ENCODE measurements around the gene INSIG1.

Gene INSIG1

DNA sequence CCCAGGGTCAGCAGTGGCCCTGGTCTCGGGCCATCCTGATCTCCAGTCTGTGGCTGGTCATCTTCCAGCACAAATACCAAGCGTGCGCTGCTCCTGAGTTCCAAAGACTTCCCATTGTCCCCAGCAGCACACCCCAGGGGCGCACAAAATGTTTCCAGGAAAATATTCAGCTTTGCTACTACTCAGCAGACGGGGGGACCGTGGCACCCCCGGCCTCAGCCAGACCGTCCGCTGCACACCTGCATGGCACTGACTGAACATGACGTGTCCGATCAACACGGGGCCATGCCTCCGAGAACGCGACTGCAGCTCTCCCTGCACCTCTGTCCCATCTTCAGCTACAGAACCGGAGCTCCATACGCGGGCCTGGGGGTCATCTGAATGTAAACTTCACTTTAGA lies 9.6 kb upstream of the INSIG1 start:
- Histone ChIP-seq H3K4me2 (ENCODE audit: low read depth, low read length) (no peak overlapping the region), H3K9ac (ENCODE audit: low read length) (no peak overlapping the region), H3K9me2 (replicated peaks; ENCODE audit: insufficient read depth, low read length) (no peaks in the 10 kb centered on the region), H4K20me1 (ENCODE audit: insufficient read depth, low read length) (no peaks in the 10 kb centered on the region), H3K4me3 (ENCODE audit: low read length) (no peak overlapping the region), H3F3A (ENCODE audit: insufficient read depth, low read length) (no peaks in the 10 kb centered on the region), H2AFZ (ENCODE audit: low read length) (no peak overlapping the region), H3K79me2 (ENCODE audit: low read length) (no peaks in the 10 kb centered on the region), H3K27ac (ENCODE audit: low read length) (no peak overlapping the region), H3K9me3 (replicated peaks; ENCODE audit: insufficient read depth, low read length) (no peaks in the 10 kb centered on the region), H3K27me3 (replicated peaks; ENCODE audit: insufficient read depth, low read length) (peaks cover 24% of the 10 kb centered on the region; the same call in 1 of the 2 replicates), H3K4me1 (ENCODE audit: low read length) (no peaks in the 10 kb centered on the region), H3K36me3 (replicated peaks; ENCODE audit: insufficient read depth, low read length) (no peaks in the 10 kb centered on the region)
- TF ChIP-seq EZH2 (optimal IDR thresholded peaks at IDR 0.05; ENCODE audit: low read depth, low read length) (no peak), EZH2phosphoT487 (IDR thresholded peaks at IDR 0.05; ENCODE audit: low read length) (no peak)
- DNase-seq = no peak

DNA sequence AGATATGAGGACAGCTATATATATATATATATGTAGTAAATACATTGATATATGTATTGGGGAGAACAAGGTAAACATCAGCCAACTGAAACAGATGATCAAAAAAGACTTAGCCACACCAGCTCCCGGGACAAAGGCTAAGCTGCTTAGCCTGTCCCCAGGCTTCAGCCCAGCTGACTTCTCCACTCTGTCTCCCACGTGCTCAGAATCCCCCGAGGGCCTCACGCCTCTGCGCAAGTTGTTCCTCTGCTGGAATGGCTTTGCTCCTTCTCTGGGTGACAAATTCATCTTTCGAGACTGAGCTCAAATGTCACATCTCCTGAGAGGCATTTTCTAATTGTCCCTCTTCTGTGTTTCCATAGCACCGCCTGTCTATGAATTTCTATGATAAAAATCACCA lies 8.6 kb upstream of the INSIG1 start:
- no peak overlapping the region for H2AFZ ChIP-seq (ENCODE audit: low read length)
- no peaks in the 10 kb centered on the region for H4K20me1 ChIP-seq (ENCODE audit: insufficient read depth, low read length)
- no peaks in the 10 kb centered on the region for H3K79me2 ChIP-seq (ENCODE audit: low read length)
- peaks cover 24% of the 10 kb centered on the region; the same call in 1 of the 2 replicates for H3K27me3 ChIP-seq (replicated peaks; ENCODE audit: insufficient read depth, low read length)
- TF ChIP-seq EZH2phosphoT487 (IDR thresholded peaks at IDR 0.05; ENCODE audit: low read length) (no peak), EZH2 (optimal IDR thresholded peaks at IDR 0.05; ENCODE audit: low read depth, low read length) (no peak)
- TF ChIP-seq, protein P1, sequence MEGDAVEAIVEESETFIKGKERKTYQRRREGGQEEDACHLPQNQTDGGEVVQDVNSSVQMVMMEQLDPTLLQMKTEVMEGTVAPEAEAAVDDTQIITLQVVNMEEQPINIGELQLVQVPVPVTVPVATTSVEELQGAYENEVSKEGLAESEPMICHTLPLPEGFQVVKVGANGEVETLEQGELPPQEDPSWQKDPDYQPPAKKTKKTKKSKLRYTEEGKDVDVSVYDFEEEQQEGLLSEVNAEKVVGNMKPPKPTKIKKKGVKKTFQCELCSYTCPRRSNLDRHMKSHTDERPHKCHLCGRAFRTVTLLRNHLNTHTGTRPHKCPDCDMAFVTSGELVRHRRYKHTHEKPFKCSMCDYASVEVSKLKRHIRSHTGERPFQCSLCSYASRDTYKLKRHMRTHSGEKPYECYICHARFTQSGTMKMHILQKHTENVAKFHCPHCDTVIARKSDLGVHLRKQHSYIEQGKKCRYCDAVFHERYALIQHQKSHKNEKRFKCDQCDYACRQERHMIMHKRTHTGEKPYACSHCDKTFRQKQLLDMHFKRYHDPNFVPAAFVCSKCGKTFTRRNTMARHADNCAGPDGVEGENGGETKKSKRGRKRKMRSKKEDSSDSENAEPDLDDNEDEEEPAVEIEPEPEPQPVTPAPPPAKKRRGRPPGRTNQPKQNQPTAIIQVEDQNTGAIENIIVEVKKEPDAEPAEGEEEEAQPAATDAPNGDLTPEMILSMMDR (IDR thresholded peaks at IDR 0.05; ENCODE audit: low read length) = no peak
- no peak overlapping the region for H3K4me2 ChIP-seq (ENCODE audit: low read depth, low read length)
- no peaks in the 10 kb centered on the region for H3K36me3 ChIP-seq (replicated peaks; ENCODE audit: insufficient read depth, low read length)
- no peaks in the 10 kb centered on the region for H3K9me3 ChIP-seq (replicated peaks; ENCODE audit: insufficient read depth, low read length)
- no peak for DNase-seq
- H3K4me3 ChIP-seq (ENCODE audit: low read length) = no peak overlapping the region
- no peaks in the 10 kb centered on the region for H3K9me2 ChIP-seq (replicated peaks; ENCODE audit: insufficient read depth, low read length)
- H3F3A ChIP-seq (ENCODE audit: insufficient read depth, low read length) = no peaks in the 10 kb centered on the region
- H3K4me1 ChIP-seq (ENCODE audit: low read length) = no peaks in the 10 kb centered on the region
- no peak overlapping the region for H3K9ac ChIP-seq (ENCODE audit: low read length)
- H3K27ac ChIP-seq (ENCODE audit: low read length) = no peak overlapping the region

DNA sequence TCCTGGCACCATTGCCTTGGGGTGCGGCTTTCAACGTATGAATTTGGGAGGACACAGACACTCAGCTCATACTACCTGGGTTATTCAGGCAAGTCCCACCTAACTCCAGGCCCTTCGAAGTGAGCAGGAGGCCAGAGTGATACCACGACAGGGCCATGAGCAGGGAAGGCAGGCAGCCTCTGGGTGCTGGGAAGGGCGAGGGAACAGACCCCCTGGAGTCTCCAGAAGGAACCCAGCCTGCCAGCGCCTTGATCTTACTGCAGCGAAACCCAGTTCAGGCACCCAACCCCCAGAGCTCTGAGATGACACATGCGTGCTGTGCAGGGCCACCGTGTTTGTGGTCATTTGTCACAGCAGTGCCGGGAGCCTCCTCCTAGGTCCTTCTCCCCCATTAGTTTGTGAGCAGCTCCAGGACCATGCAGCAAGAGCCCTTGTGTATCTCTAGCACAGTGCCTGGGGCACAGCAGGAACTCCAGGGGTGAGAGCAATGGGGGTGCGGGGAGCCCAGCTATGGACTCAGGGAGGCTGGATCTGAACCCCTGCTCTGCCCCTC lies 7.7 kb upstream of the INSIG1 start:
- Histone ChIP-seq H3F3A (ENCODE audit: insufficient read depth, low read length) (peaks cover under 1% of the 10 kb centered on the region; the same call in 1 of the 2 replicates), H3K4me3 (ENCODE audit: low read length) (no peak overlapping the region), H3K4me2 (ENCODE audit: low read depth, low read length) (no peak overlapping the region), H2AFZ (ENCODE audit: low read length) (no peak overlapping the region), H4K20me1 (ENCODE audit: insufficient read depth, low read length) (no peaks in the 10 kb centered on the region), H3K36me3 (replicated peaks; ENCODE audit: insufficient read depth, low read length) (no peaks in the 10 kb centered on the region), H3K4me1 (ENCODE audit: low read length) (no peaks in the 10 kb centered on the region), H3K9me3 (replicated peaks; ENCODE audit: insufficient read depth, low read length) (no peaks in the 10 kb centered on the region), H3K27me3 (replicated peaks; ENCODE audit: insufficient read depth, low read length) (peaks cover 24% of the 10 kb centered on the region; the same call in 1 of the 2 replicates), H3K9ac (ENCODE audit: low read length) (no peak overlapping the region), H3K9me2 (replicated peaks; ENCODE audit: insufficient read depth, low read length) (no peaks in the 10 kb centered on the region), H3K79me2 (ENCODE audit: low read length) (no peaks in the 10 kb centered on the region), H3K27ac (ENCODE audit: low read length) (no peak overlapping the region)
- TF ChIP-seq EZH2phosphoT487 (IDR thresholded peaks at IDR 0.05; ENCODE audit: low read length) (no peak), EZH2 (optimal IDR thresholded peaks at IDR 0.05; ENCODE audit: low read depth, low read length) (no peak)
- TF ChIP-seq, protein P1 (IDR thresholded peaks at IDR 0.05; ENCODE audit: low read length) = no peak
- no peak for DNase-seq

DNA sequence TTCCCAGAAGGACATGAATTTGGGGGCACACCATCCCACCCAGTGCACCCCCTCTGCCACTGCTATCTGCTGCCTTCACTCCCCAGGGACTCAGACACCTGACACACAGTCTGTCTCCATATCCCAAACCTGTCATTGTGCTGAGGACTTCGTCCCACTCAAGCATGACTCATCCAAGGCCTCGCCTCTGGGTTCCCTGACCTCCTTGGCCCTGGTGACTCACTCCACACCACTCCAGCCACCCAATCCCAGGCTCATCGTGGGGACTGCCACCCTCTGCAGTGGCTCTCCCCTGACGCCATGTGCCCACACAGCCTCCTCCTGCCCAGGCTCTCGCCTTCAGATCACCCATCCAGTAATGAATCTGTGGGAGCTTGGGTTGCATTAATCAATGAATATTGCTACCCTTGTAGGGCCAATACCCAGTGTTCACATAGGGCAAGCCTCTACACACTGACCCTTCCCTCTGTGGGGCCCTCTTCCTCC lies 6.6 kb upstream of the INSIG1 start:
- H3K27ac ChIP-seq (ENCODE audit: low read length) = no peak overlapping the region

More for the DNA sequence above, 6.6 kb upstream of the INSIG1 start:
- Histone ChIP-seq H3K4me2 (ENCODE audit: low read depth, low read length) (no peak overlapping the region), H3K9me2 (replicated peaks; ENCODE audit: insufficient read depth, low read length) (no peaks in the 10 kb centered on the region), H3K9ac (ENCODE audit: low read length) (no peak overlapping the region), H4K20me1 (ENCODE audit: insufficient read depth, low read length) (no peaks in the 10 kb centered on the region), H3K27me3 (replicated peaks; ENCODE audit: insufficient read depth, low read length) (peaks cover 21% of the 10 kb centered on the region; the same call in 1 of the 2 replicates), H3K36me3 (replicated peaks; ENCODE audit: insufficient read depth, low read length) (no peaks in the 10 kb centered on the region), H2AFZ (ENCODE audit: low read length) (no peak overlapping the region), H3K9me3 (replicated peaks; ENCODE audit: insufficient read depth, low read length) (no peaks in the 10 kb centered on the region), H3K4me1 (ENCODE audit: low read length) (no peaks in the 10 kb centered on the region), H3K4me3 (ENCODE audit: low read length) (no peak overlapping the region), H3F3A (ENCODE audit: insufficient read depth, low read length) (peaks cover 4% of the 10 kb centered on the region; the same call in 1 of the 2 replicates), H3K79me2 (ENCODE audit: low read length) (no peaks in the 10 kb centered on the region)
- TF ChIP-seq EZH2phosphoT487 (IDR thresholded peaks at IDR 0.05; ENCODE audit: low read length) (no peak), EZH2 (optimal IDR thresholded peaks at IDR 0.05; ENCODE audit: low read depth, low read length) (no peak)
- TF ChIP-seq, protein P1 (IDR thresholded peaks at IDR 0.05; ENCODE audit: low read length) = no peak
- no peak for DNase-seq
